Measurements from ENCODE around the gene OR6K3. TPM values are rescaled to one million over a fixed set of nuclear protein-coding genes. Genes with fewer than 3 reads are reported as not detected.
"Not testable (repeated sequence)": the region's sequence is repeated elsewhere in the genome, so short reads cannot be mapped to it uniquely, and the experiment has no call there.

Gene OR6K3
- total RNA-seq, 1 donor from 2014 or later = 2.2 TPM

GRCh38 chr1:158694596-158694995 is 25.9 kb downstream of the OR6K3 start:
- H3K36me3 ChIP-seq = no peaks in the 10 kb centered on the region
- no peaks in the 10 kb centered on the region for H3K27me3 ChIP-seq (ENCODE audit: low read depth)
- DNase-seq (no peak), ATAC-seq (no peak)
- no peaks in the 10 kb centered on the region for H3K4me1 ChIP-seq
- TF ChIP-seq CTCF (IDR thresholded peaks at IDR 0.05) = no peak
- no peaks in the 10 kb centered on the region for H3K9me3 ChIP-seq
- H3K27ac ChIP-seq = no peak overlapping the region
- no peak overlapping the region for H3K4me3 ChIP-seq
- intact Hi-C loops (cut with DNase I) = no loop called here

GRCh38 chr1:158692356-158692755 is 28.2 kb downstream of the OR6K3 start:
- TF ChIP-seq CTCF (IDR thresholded peaks at IDR 0.05) = no peak
- no peaks in the 10 kb centered on the region for H3K27me3 ChIP-seq (ENCODE audit: low read depth)
- no peaks in the 10 kb centered on the region for H3K36me3 ChIP-seq
- intact Hi-C loops (cut with DNase I) = no loop called here
- ATAC-seq (no peak), DNase-seq (no peak)
- H3K9me3 ChIP-seq = no peaks in the 10 kb centered on the region
- H3K4me3 ChIP-seq = no peak overlapping the region
- no peak overlapping the region for H3K27ac ChIP-seq
- H3K4me1 ChIP-seq = no peaks in the 10 kb centered on the region

GRCh38 chr1:158691907-158692306 is 28.6 kb downstream of the OR6K3 start:
- no peak for ATAC-seq
- Histone ChIP-seq H3K36me3 (no peaks in the 10 kb centered on the region), H3K4me1 (no peaks in the 10 kb centered on the region), H3K4me3 (no peak overlapping the region), H3K27me3 (ENCODE audit: low read depth) (no peaks in the 10 kb centered on the region), H3K9me3 (no peaks in the 10 kb centered on the region), H3K27ac (no peak overlapping the region)
- DNase-seq = no peak
- intact Hi-C loops (cut with DNase I) = no loop called here
- TF ChIP-seq CTCF (IDR thresholded peaks at IDR 0.05) = no peak

GRCh38 chr1:158691149-158691548 is 29.4 kb downstream of the OR6K3 start:
- DNase-seq; intact Hi-C loops (cut with DNase I); H3K27ac ChIP-seq; H3K36me3 ChIP-seq; H3K4me3 ChIP-seq; H3K27me3 ChIP-seq (ENCODE audit: low read depth); ATAC-seq; H3K4me1 ChIP-seq; H3K9me3 ChIP-seq: not testable (repeated sequence)

GRCh38 chr1:158689875-158690274 is 30.6 kb downstream of the OR6K3 start:
- peaks cover 3% of the 10 kb centered on the region for H3K27me3 ChIP-seq (ENCODE audit: low read depth)
- no peak overlapping the region for H3K4me3 ChIP-seq
- no peaks in the 10 kb centered on the region for H3K36me3 ChIP-seq
- intact Hi-C loops (cut with DNase I) = no loop called here
- H3K9me3 ChIP-seq = no peaks in the 10 kb centered on the region
- ATAC-seq = no peak
- no peak for TF ChIP-seq CTCF (IDR thresholded peaks at IDR 0.05)
- no peak for DNase-seq
- H3K4me1 ChIP-seq = no peaks in the 10 kb centered on the region
- no peak overlapping the region for H3K27ac ChIP-seq

GRCh38 chr1:158689110-158689509 is 31.4 kb downstream of the OR6K3 start:
- ATAC-seq = no peak
- H3K27ac ChIP-seq = no peak overlapping the region
- no peaks in the 10 kb centered on the region for H3K9me3 ChIP-seq
- DNase-seq = no peak
- intact Hi-C loops (cut with DNase I) = no loop called here
- H3K4me3 ChIP-seq = no peak overlapping the region
- no peak for TF ChIP-seq CTCF (IDR thresholded peaks at IDR 0.05)
- no peaks in the 10 kb centered on the region for H3K4me1 ChIP-seq
- peaks cover 3% of the 10 kb centered on the region for H3K27me3 ChIP-seq (ENCODE audit: low read depth)
- H3K36me3 ChIP-seq = no peaks in the 10 kb centered on the region

GRCh38 chr1:158688343-158688742 is 32.2 kb downstream of the OR6K3 start:
- DNase-seq = not testable (repeated sequence)

More at GRCh38 chr1:158688343-158688742, 32.2 kb downstream of the OR6K3 start:
- H3K27me3 ChIP-seq (ENCODE audit: low read depth); intact Hi-C loops (cut with DNase I); H3K4me1 ChIP-seq; H3K4me3 ChIP-seq; H3K27ac ChIP-seq; H3K36me3 ChIP-seq; ATAC-seq; H3K9me3 ChIP-seq: not testable (repeated sequence)

Measured in lower lobe of right lung (tissue), 2 donors.